ENCODE results near the gene ADD2. TPM values are rescaled to one million over a fixed set of nuclear protein-coding genes. Genes with fewer than 3 reads are reported as not detected.
"Not testable (repeated sequence)": the region's sequence is repeated elsewhere in the genome, so short reads cannot be mapped to it uniquely, and the experiment has no call there.

The ADD2 gene
- total RNA-seq, 2 donors from 2014 or later = 0.41 to 1.6 TPM

- H3K27ac ChIP-seq = no peak overlapping the region
- H3K36me3 ChIP-seq = no peaks in the 10 kb centered on the region
- H3K27me3 ChIP-seq (replicated peaks; ENCODE audit: insufficient read depth) = no peaks in the 10 kb centered on the region
- no peaks in the 10 kb centered on the region for H3K9me3 ChIP-seq
- H3K4me1 ChIP-seq (ENCODE audit: control insufficient read depth in 1 of 2, low read depth in 2 of 2) = no peaks in the 10 kb centered on the region
- TF ChIP-seq CTCF (IDR thresholded peaks at IDR 0.05) = no peak
- H3K4me3 ChIP-seq = no peak overlapping the region
- ATAC-seq (ENCODE audit: insufficient number of reproducible peaks, low FRiP score, low read depth) (no peak), DNase-seq (ENCODE audit: low spot score) (no peak)
Measured at GRCh38 chr2:70745276-70745825, 22.6 kb downstream of the ADD2 start.

- Histone ChIP-seq H3K4me3 (no peak overlapping the region), H3K27ac (no peak overlapping the region), H3K9me3 (no peaks in the 10 kb centered on the region), H3K36me3 (no peaks in the 10 kb centered on the region), H3K27me3 (replicated peaks; ENCODE audit: insufficient read depth) (no peaks in the 10 kb centered on the region), H3K4me1 (ENCODE audit: control insufficient read depth in 1 of 2, low read depth in 2 of 2) (no peaks in the 10 kb centered on the region)
- ATAC-seq (ENCODE audit: insufficient number of reproducible peaks, low FRiP score, low read depth) (no peak), DNase-seq (ENCODE audit: low spot score) (no peak)
- TF ChIP-seq CTCF (IDR thresholded peaks at IDR 0.05) = no peak
Measured at GRCh38 chr2:70744397-70744796, 23.6 kb downstream of the ADD2 start.

- no peaks in the 10 kb centered on the region for H3K27me3 ChIP-seq (replicated peaks; ENCODE audit: insufficient read depth)
- H3K4me3 ChIP-seq = no peak overlapping the region
- ATAC-seq (ENCODE audit: insufficient number of reproducible peaks, low FRiP score, low read depth) = no peak
- no peak for TF ChIP-seq CTCF (IDR thresholded peaks at IDR 0.05)
- no peaks in the 10 kb centered on the region for H3K9me3 ChIP-seq
- no peaks in the 10 kb centered on the region for H3K4me1 ChIP-seq (ENCODE audit: control insufficient read depth in 1 of 2, low read depth in 2 of 2)
- no peak for DNase-seq (ENCODE audit: low spot score)
- no peak overlapping the region for H3K27ac ChIP-seq
- H3K36me3 ChIP-seq = no peaks in the 10 kb centered on the region
Measured at GRCh38 chr2:70743677-70744076, 24.3 kb downstream of the ADD2 start.

- Histone ChIP-seq H3K27ac (no peak overlapping the region), H3K4me1 (ENCODE audit: control insufficient read depth in 1 of 2, low read depth in 2 of 2) (no peaks in the 10 kb centered on the region), H3K4me3 (no peak overlapping the region), H3K9me3 (no peaks in the 10 kb centered on the region), H3K36me3 (no peaks in the 10 kb centered on the region), H3K27me3 (replicated peaks; ENCODE audit: insufficient read depth) (no peaks in the 10 kb centered on the region)
- DNase-seq (ENCODE audit: low spot score) = no peak
- no peak for ATAC-seq (ENCODE audit: insufficient number of reproducible peaks, low FRiP score, low read depth)
- TF ChIP-seq CTCF (IDR thresholded peaks at IDR 0.05) = no peak
Measured at GRCh38 chr2:70743068-70743467, 24.9 kb downstream of the ADD2 start.

GRCh38 chr2:70739492-70739891, 28.5 kb downstream of the ADD2 start:
- not testable (repeated sequence) for H3K36me3 ChIP-seq; H3K9me3 ChIP-seq; H3K4me1 ChIP-seq (ENCODE audit: control insufficient read depth in 1 of 2, low read depth in 2 of 2); ATAC-seq (ENCODE audit: insufficient number of reproducible peaks, low FRiP score, low read depth); H3K27ac ChIP-seq; H3K27me3 ChIP-seq (replicated peaks; ENCODE audit: insufficient read depth); H3K4me3 ChIP-seq; DNase-seq (ENCODE audit: low spot score)

GRCh38 chr2:70738159-70738558, 29.8 kb downstream of the ADD2 start:
- Histone ChIP-seq H3K36me3 (no peaks in the 10 kb centered on the region), H3K4me3 (no peak overlapping the region), H3K27me3 (replicated peaks; ENCODE audit: insufficient read depth) (no peaks in the 10 kb centered on the region), H3K9me3 (no peaks in the 10 kb centered on the region), H3K4me1 (ENCODE audit: control insufficient read depth in 1 of 2, low read depth in 2 of 2) (no peaks in the 10 kb centered on the region), H3K27ac (no peak overlapping the region)
- no peak for TF ChIP-seq CTCF (IDR thresholded peaks at IDR 0.05)
- DNase-seq (ENCODE audit: low spot score) = no peak
- ATAC-seq (ENCODE audit: insufficient number of reproducible peaks, low FRiP score, low read depth) = no peak

Measured in thoracic aorta (tissue), 2 donors.